Skeletal muscle tissue (tissue), 4 donors: Measurements from ENCODE around the gene ASB13. TPM values are rescaled to one million over a fixed set of nuclear protein-coding genes. Genes with fewer than 3 reads are reported as not detected.

Source experiments
- H3K27ac ChIP-seq: one replicate; pipeline ENCODE4 v1.7.0; 2013; ENCODE audit warnings: mild to moderate bottlenecking, low read depth, low read length, inconsistent platforms
- H3K27me3 ChIP-seq, 3 donors: one replicate each; pipeline ENCODE4 v1.7.0; 2013; ENCODE audit warnings: low read length in 3 of 3; ENCODE audit not compliant: control insufficient read depth in 3 of 3, insufficient read depth in 3 of 3
- H3K36me3 ChIP-seq, 3 donors: one replicate each; pipeline ENCODE4 v1.7.0; 2013; ENCODE audit warnings: low read length in 3 of 3; ENCODE audit not compliant: control insufficient read depth in 3 of 3, insufficient read depth in 3 of 3
- H3K4me1 ChIP-seq, 3 donors: one replicate each; pipeline ENCODE4 v1.7.0; 2013; ENCODE audit warnings: low read length in 3 of 3, mild to moderate bottlenecking in 3 of 3; ENCODE audit not compliant: control insufficient read depth in 3 of 3, insufficient read depth in 3 of 3
- H3K4me3 ChIP-seq, 3 donors: one replicate each; pipeline ENCODE4 v1.7.0; 2013; ENCODE audit warnings: low read length in 3 of 3
- H3K9ac ChIP-seq, 3 donors: one replicate each; pipeline ENCODE4 v1.7.0; 2013; ENCODE audit warnings: low read length in 3 of 3, mild to moderate bottlenecking in 3 of 3, moderate library complexity in 2 of 3, low read depth in 1 of 3
- H3K9me3 ChIP-seq, 3 donors: one replicate each; pipeline ENCODE4 v1.7.0; 2013; ENCODE audit warnings: low read length in 3 of 3; ENCODE audit not compliant: control insufficient read depth in 3 of 3
- total RNA-seq: library from RNA; depleted of rRNA; stranded (reverse); fragments of >200 nt; gene quantifications from one replicate; pipeline ENCODE4 v1.2.3, GENCODE V29; 2014
- donor health status: Osteomylitis.

The ASB13 gene
- total RNA-seq, 1 donor from 2014 or later = 10.4 TPM

DNA sequence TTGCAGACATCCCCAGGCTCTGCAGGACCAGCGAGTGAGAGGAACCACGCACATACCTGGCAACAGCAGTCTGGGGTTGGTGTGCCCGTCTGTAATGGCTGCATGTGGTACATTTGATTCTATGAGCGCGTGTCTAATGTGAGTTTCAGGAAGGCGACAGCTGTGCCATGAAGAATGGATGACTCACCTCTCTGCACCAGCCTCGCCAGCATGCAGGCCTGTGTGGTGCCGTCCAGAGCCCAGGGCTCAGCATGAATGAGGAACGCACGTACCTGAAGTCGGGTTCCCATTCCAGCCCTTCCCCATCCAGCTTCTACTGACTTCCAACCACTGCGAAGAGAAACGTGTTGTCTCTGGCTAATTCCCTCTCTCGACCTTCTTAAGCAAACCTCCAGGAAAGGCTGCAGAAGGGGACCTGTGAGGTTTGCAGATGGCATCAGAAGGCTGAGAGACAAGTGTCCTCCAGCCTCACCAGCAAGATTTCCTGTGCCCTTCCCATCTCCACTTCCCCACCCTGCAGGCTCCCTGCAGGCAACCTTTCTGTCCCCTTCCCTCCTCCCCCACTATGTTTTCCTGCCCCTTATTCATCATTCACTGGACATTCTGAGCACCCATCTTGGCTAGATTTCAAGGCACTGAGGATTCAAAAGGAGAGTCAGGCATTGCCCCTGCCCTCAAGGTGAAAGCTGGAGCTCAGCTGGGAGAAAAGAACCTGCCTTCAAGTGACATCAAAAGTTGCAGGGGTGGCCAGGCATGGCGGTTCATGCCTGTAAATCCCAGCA lies 54.3 kb downstream of the ASB13 start:
- H3K4me3 ChIP-seq = no peak overlapping the region
- H3K27me3 ChIP-seq = no peaks in the 10 kb centered on the region
- H3K9ac ChIP-seq = peak overlapping the region in 1 of 3 donors; percentile 40
- H3K27ac ChIP-seq = peak overlapping the region; percentile 57
- peaks cover 42 to 45% (median 44%) of the 10 kb centered on the region in 3 donors for H3K4me1 ChIP-seq
- H3K36me3 ChIP-seq = no peaks in the 10 kb centered on the region
- H3K9me3 ChIP-seq = no peaks in the 10 kb centered on the region

- H3K4me1 ChIP-seq = peaks cover 27 to 33% (median 29%) of the 10 kb centered on the region in 3 donors
- no peaks in the 10 kb centered on the region for H3K9me3 ChIP-seq
- H3K36me3 ChIP-seq = no peaks in the 10 kb centered on the region
- H3K4me3 ChIP-seq = peak overlapping the region in 1 of 3 donors; percentile 35
- H3K27ac ChIP-seq = peak overlapping the region; percentile 57
- H3K9ac ChIP-seq = peak overlapping the region in 2 of 3 donors; percentile 16 to 44
- peaks cover 0 to 2% (median 0%) of the 10 kb centered on the region in 3 donors for H3K27me3 ChIP-seq
Observed at GRCh38 chr10:5609952-5610616, 56.3 kb downstream of the ASB13 start.

- Histone ChIP-seq H3K36me3 (no peaks in the 10 kb centered on the region), H3K27ac (peak overlapping the region; percentile 23), H3K9ac (peak overlapping the region in 1 of 3 donors; percentile 40), H3K4me3 (peak overlapping the region in 1 of 3 donors; percentile 29), H3K9me3 (no peaks in the 10 kb centered on the region), H3K4me1 (peaks cover 22 to 25% (median 22%) of the 10 kb centered on the region in 3 donors), H3K27me3 (peaks cover 0 to 2% (median 0%) of the 10 kb centered on the region in 3 donors)
Observed at GRCh38 chr10:5608608-5609220, 57.7 kb downstream of the ASB13 start.

DNA sequence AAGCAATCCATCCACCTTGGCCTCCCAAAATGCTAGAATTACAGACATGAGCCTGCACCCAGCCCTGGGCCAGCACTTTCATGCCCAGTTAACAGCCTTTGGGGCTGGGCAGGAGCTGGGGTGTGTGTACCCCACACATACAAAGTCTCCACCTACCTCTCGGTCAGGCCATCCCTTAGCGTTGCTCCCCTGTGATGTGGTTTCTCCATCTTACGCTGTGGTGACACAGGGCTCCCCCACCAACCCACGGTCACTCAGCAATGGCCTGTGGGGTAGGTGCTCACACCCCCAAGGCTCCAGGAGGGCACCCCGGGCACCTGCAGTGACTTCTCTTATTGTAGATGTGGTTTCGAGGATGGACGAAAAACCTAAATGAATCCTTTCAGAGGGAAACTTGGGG lies 58.8 kb downstream of the ASB13 start:
- Histone ChIP-seq H3K4me3 (no peak overlapping the region), H3K9me3 (no peaks in the 10 kb centered on the region), H3K36me3 (no peaks in the 10 kb centered on the region), H3K27me3 (peaks cover 0 to 2% (median 0%) of the 10 kb centered on the region in 3 donors), H3K27ac (no peak overlapping the region), H3K9ac (no peak overlapping the region), H3K4me1 (peaks cover 21 to 24% (median 21%) of the 10 kb centered on the region in 3 donors)

DNA sequence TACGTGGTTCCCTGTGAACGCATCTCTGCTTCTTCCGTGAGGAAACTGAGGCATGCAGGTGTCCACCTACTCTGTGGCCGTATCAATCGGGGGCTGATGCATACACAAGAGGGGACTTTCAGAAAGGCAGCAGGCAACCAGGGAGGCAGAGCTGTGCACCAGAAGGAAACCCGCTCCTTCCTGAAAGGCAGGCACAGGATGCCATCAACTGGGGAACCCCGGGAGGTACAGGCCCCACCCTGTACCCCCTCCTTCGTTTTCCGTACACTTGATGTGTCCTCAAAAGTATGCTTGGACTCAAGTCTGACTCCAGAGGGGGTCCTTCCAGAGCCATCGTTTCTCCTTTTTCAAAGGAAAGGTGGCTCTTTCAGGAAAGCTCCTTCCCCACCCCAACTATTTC lies 59.5 kb downstream of the ASB13 start:
- Histone ChIP-seq H3K36me3 (no peaks in the 10 kb centered on the region), H3K4me1 (peaks cover 19 to 25% (median 24%) of the 10 kb centered on the region in 3 donors), H3K27ac (no peak overlapping the region), H3K4me3 (peak overlapping the region in 1 of 3 donors; percentile 9), H3K9ac (no peak overlapping the region), H3K27me3 (peaks cover 0 to 2% (median 0%) of the 10 kb centered on the region in 3 donors), H3K9me3 (no peaks in the 10 kb centered on the region)

DNA sequence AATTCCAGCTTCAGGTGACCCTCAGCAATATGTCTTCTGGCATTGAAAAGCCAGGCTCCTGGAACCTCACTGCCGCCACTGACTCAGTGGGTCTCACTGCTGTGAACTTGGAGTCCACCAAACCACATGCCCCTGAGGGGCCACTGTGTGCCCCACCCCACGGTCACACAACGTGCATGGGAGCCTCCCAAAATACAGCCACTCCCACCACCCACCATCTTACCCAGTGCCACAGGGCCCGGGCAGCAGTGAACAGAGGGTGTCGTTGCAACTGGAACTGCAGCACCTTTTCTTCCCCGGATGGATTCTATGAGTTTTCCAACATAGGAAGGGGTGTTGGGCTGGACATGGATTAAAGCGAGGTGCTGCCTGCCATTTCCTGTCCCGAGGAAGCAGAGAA lies 60.1 kb downstream of the ASB13 start:
- H3K4me3 ChIP-seq = no peak overlapping the region
- no peaks in the 10 kb centered on the region for H3K9me3 ChIP-seq
- H3K9ac ChIP-seq = no peak overlapping the region
- peaks cover 24 to 28% (median 24%) of the 10 kb centered on the region in 3 donors for H3K4me1 ChIP-seq
- peaks cover 0 to 2% (median 0%) of the 10 kb centered on the region in 3 donors for H3K27me3 ChIP-seq
- H3K36me3 ChIP-seq = no peaks in the 10 kb centered on the region
- H3K27ac ChIP-seq = no peak overlapping the region

DNA sequence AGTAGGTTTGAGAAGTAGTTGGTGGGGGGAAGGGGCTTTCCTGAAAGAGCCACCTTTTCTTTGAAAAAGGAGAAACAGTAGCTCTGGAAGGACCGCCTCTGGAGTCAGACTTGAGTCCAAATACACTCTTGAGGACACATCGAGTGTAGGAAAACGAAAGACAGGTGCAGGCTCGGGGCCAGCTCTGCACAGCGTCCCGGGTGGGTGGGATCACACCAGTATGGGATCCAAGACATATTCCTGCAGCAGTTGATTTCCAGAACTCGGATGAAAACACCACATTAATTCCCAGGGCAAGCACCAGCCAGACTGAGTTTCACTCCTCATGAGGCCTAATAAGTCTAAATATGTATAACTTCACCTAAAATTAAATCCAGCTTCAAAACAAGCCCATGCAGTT lies 61.4 kb downstream of the ASB13 start:
- H3K36me3 ChIP-seq = no peaks in the 10 kb centered on the region
- H3K27ac ChIP-seq = no peak overlapping the region
- peaks cover 0 to 2% (median 0%) of the 10 kb centered on the region in 3 donors for H3K27me3 ChIP-seq

DNA sequence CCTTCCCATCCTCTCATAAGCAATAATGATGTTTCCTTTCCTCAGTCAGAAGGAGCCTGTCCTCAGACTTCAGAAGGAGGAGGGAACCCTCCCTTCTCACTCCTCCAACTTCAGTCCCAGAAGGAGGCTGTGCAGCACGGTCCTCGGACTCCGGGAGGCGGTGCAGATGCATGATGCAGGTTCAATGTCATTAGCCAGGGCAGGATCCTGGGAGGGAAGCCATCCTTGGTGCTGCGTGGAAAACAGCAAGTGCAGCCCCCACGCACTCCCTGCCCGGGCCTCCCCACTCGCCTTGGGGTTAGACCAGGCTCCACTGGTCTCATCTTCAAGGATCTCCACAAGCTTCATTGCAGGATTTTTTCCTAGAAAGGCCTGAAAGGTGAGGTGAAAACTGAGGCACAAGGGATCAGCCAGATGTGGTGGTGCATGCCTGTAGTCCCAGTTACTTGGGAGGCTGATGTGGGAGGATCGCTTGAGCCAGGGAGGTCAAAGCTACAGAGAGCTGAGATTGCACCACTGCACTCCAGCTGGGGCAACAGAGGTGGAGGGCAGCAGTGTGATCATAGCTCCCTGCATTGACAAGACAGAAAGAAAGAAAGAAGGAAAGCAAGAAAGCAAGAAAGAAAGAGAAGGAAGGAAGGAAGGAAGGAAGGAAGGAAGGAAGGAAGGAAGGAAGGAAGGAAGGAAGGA lies 62.0 kb downstream of the ASB13 start:
- Histone ChIP-seq H3K36me3 (no peaks in the 10 kb centered on the region), H3K27ac (no peak overlapping the region), H3K27me3 (peaks cover 0 to 2% (median 0%) of the 10 kb centered on the region in 3 donors), H3K4me1 (peaks cover 7 to 12% (median 11%) of the 10 kb centered on the region in 3 donors), H3K9me3 (no peaks in the 10 kb centered on the region), H3K9ac (no peak overlapping the region), H3K4me3 (no peak overlapping the region)

More for the DNA sequence above, 61.4 kb downstream of the ASB13 start:
- H3K4me1 ChIP-seq = peaks cover 11 to 18% (median 14%) of the 10 kb centered on the region in 3 donors
- H3K9me3 ChIP-seq = no peaks in the 10 kb centered on the region
- H3K9ac ChIP-seq = no peak overlapping the region
- H3K4me3 ChIP-seq = no peak overlapping the region

DNA sequence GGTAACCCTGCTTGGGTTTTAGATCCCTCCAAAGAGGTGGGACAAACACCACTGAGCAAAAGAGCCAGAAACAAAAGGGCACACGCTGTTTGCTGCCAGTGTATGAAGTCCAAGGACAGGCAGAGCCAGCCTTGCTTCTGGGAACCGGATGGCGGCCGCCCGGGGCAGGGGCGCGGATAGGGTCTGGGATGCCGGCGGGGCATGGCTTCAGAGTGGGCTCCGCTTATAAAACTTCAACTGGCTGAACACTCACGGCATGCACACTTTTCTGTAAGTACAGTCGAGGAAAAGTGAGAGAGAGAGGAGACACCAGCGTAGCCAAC lies 62.6 kb downstream of the ASB13 start:
- Histone ChIP-seq H3K27me3 (peaks cover 0 to 2% (median 0%) of the 10 kb centered on the region in 3 donors), H3K9ac (no peak overlapping the region), H3K9me3 (no peaks in the 10 kb centered on the region), H3K27ac (no peak overlapping the region), H3K36me3 (no peaks in the 10 kb centered on the region), H3K4me1 (peaks cover 7 to 11% (median 11%) of the 10 kb centered on the region in 3 donors), H3K4me3 (no peak overlapping the region)
